Kidney epithelial cell (primary cell): Measurements from ENCODE around the gene TRIM46. TPM values are rescaled to one million over a fixed set of nuclear protein-coding genes. Genes with fewer than 3 reads are reported as not detected.
"Not testable (repeated sequence)": the region's sequence is repeated elsewhere in the genome, so short reads cannot be mapped to it uniquely, and the experiment has no call there.

Experiments
- DNase-seq: peaks from one replicate; pipeline ENCODE4 v3.0.0-alpha.2; 2010; ENCODE audit warnings: low read depth
- H3K27me3 ChIP-seq: 2 replicates; pipeline ENCODE4 v1.6.0; 2011; ENCODE audit warnings: low read length; ENCODE audit not compliant: control insufficient read depth, insufficient read depth
- H3K36me3 ChIP-seq: 2 replicates; pipeline ENCODE4 v1.5.1; 2011; ENCODE audit warnings: low read length; ENCODE audit not compliant: control insufficient read depth, insufficient read depth
- H3K4me3 ChIP-seq: 2 replicates; pipeline ENCODE4 v1.5.1; 2011; ENCODE audit warnings: low read depth, mild to moderate bottlenecking, control low read depth, low read length
- CTCF ChIP-seq: IDR thresholded peaks from 2 replicates; pipeline ENCODE4 v1.5.1; 2011; ENCODE audit warnings: mild to moderate bottlenecking, moderate library complexity, low read length, control low read depth, inconsistent platforms; ENCODE audit not compliant: insufficient read depth, poor library complexity, severe bottlenecking
- total RNA-seq: library from RNA; depleted of rRNA; stranded (reverse); fragments of >200 nt; gene quantifications from 2 replicates; pipeline ENCODE4 v1.2.3, GENCODE V29; 2015

Gene TRIM46
- total RNA-seq, 1 donor from 2014 or later = 7.1 TPM

GRCh38 chr1:155223047-155223446 is 49.4 kb downstream of the TRIM46 start:
- DNase-seq = no peak
- H3K4me3 ChIP-seq = no peak overlapping the region
- H3K27me3 ChIP-seq = no peaks in the 10 kb centered on the region
- no peaks in the 10 kb centered on the region for H3K36me3 ChIP-seq
- no peak for TF ChIP-seq CTCF

- H3K27me3 ChIP-seq, H3K4me3 ChIP-seq, H3K36me3 ChIP-seq, DNase-seq: not testable (repeated sequence)
Observed at GRCh38 chr1:155225404-155225759, 51.7 kb downstream of the TRIM46 start.

GRCh38 chr1:155226188-155226909 is 52.7 kb downstream of the TRIM46 start:
- no peaks in the 10 kb centered on the region for H3K27me3 ChIP-seq
- TF ChIP-seq CTCF = peak; percentile 77
- H3K4me3 ChIP-seq = peak overlapping the region; percentile 59
- no peaks in the 10 kb centered on the region for H3K36me3 ChIP-seq
- DNase-seq = no peak

GRCh38 chr1:155226910-155227260 is 53.2 kb downstream of the TRIM46 start:
- TF ChIP-seq CTCF = no peak
- no peak for DNase-seq

GRCh38 chr1:155227261-155228095 is 53.8 kb downstream of the TRIM46 start:
- TF ChIP-seq CTCF = no peak
- Histone ChIP-seq H3K36me3 (no peaks in the 10 kb centered on the region), H3K27me3 (no peaks in the 10 kb centered on the region), H3K4me3 (peak overlapping the region; percentile 59)
- DNase-seq = peak; percentile 94

More at GRCh38 chr1:155226910-155227260, 53.2 kb downstream of the TRIM46 start:
- Histone ChIP-seq H3K36me3 (no peaks in the 10 kb centered on the region), H3K4me3 (peak overlapping the region; percentile 59), H3K27me3 (no peaks in the 10 kb centered on the region)

GRCh38 chr1:155228096-155228427 is 54.4 kb downstream of the TRIM46 start:
- H3K4me3 ChIP-seq = peak overlapping the region; percentile 35
- DNase-seq = no peak
- H3K27me3 ChIP-seq = no peaks in the 10 kb centered on the region
- TF ChIP-seq CTCF = no peak
- H3K36me3 ChIP-seq = no peaks in the 10 kb centered on the region

- DNase-seq, H3K4me3 ChIP-seq, H3K27me3 ChIP-seq, H3K36me3 ChIP-seq: not testable (repeated sequence)
Observed at GRCh38 chr1:155231302-155231701, 57.7 kb downstream of the TRIM46 start.

- DNase-seq, H3K4me3 ChIP-seq, H3K36me3 ChIP-seq, H3K27me3 ChIP-seq: not testable (repeated sequence)
Observed at GRCh38 chr1:155232001-155232978, 58.6 kb downstream of the TRIM46 start.

- H3K4me3 ChIP-seq, H3K36me3 ChIP-seq, H3K27me3 ChIP-seq, DNase-seq: not testable (repeated sequence)
Observed at GRCh38 chr1:155233502-155233901, 59.9 kb downstream of the TRIM46 start.
